Smooth muscle cell (in vitro differentiated cells): ENCODE measurements around the gene TNS1. TPM values are rescaled to one million over a fixed set of nuclear protein-coding genes. Genes with fewer than 3 reads are reported as not detected.
A peak's percentile ranks its signal among the peaks of the same experiment; 100 is the strongest.

Source experiments
- DNase-seq: peaks from one replicate; lab custom pipeline; 2025; ENCODE audit not compliant: unreplicated experiment; lab: John Stamatoyannopoulos, UW
- H2AFZ ChIP-seq: fragments of 200-600 bp; sonication (generic); 2 replicates; pipeline ENCODE4 v1.6.0; 2016; ENCODE audit warnings: antibody characterized with exemption, low read depth, mild to moderate bottlenecking
- H3F3A ChIP-seq: fragments of 200-600 bp; sonication (generic); 2 replicates; pipeline ENCODE4 v1.6.0; 2017; ENCODE audit warnings: antibody characterized with exemption, low read depth
- H3K27ac ChIP-seq: fragments of 200-600 bp; sonication (generic); 2 replicates; pipeline ENCODE4 v1.5.1; 2016; ENCODE audit warnings: low read depth, mild to moderate bottlenecking
- H3K27me3 ChIP-seq: fragments of 200-600 bp; sonication (generic); 2 replicates; pipeline ENCODE4 v1.6.1; 2016; ENCODE audit warnings: low read depth, mild to moderate bottlenecking
- H3K36me3 ChIP-seq: fragments of 200-600 bp; sonication (generic); 2 replicates; pipeline ENCODE4 v1.5.1; 2016; ENCODE audit warnings: low read depth
- H3K4me1 ChIP-seq: fragments of 200-600 bp; sonication (generic); 2 replicates; pipeline ENCODE4 v1.5.1; 2016; ENCODE audit warnings: low read depth
- H3K4me2 ChIP-seq: fragments of 200-600 bp; sonication (generic); 2 replicates; pipeline ENCODE4 v1.6.0; 2016; ENCODE audit warnings: mild to moderate bottlenecking
- H3K4me3 ChIP-seq: fragments of 200-600 bp; sonication (generic); 2 replicates; pipeline ENCODE4 v1.5.1; 2016; ENCODE audit warnings: mild to moderate bottlenecking
- H3K79me2 ChIP-seq: fragments of 200-600 bp; sonication (generic); 2 replicates; pipeline ENCODE4 v1.6.0; 2016; ENCODE audit warnings: low read depth, mild to moderate bottlenecking
- H3K9ac ChIP-seq: fragments of 200-600 bp; sonication (generic); 2 replicates; pipeline ENCODE4 v1.6.0; 2016; ENCODE audit warnings: low read depth
- H3K9me3 ChIP-seq: fragments of 200-600 bp; sonication (generic); replicated peaks from 2 replicates; pipeline ENCODE4 v1.5.1; 2016; ENCODE audit warnings: low read depth
- H4K20me1 ChIP-seq: fragments of 200-600 bp; sonication (generic); 2 replicates; pipeline ENCODE4 v1.6.0; 2016; ENCODE audit warnings: low read depth
- CTCF ChIP-seq: fragments of 200-600 bp; sonication (generic); IDR thresholded peaks from 2 replicates; pipeline ENCODE4 v1.5.1; 2017; ENCODE audit warnings: borderline replicate concordance, mild to moderate bottlenecking, antibody characterized with exemption; ENCODE audit not compliant: insufficient read depth, poor library complexity, severe bottlenecking
- WGBS: methylation state at CpG from one replicate; pipeline ENCODE4 v1.1.7; 2016; ENCODE audit warnings: low lambda C conversion rate; 5-methylcytosine and 5-hydroxymethylcytosine counted together
- polyA plus RNA-seq: library from polyadenylated mRNA; unstranded; fragments of >200 nt; fragmentation: Nextera tagmentation; extraction: Ambion mirVana; gene quantifications from 2 replicates; pipeline ENCODE4 v1.2.1, GENCODE V29; 2016
- total RNA-seq: library from RNA; depleted of rRNA; stranded (reverse); fragments of >200 nt; gene quantifications from 2 replicates; pipeline ENCODE4 v1.2.3, GENCODE V29; 2014

TNS1 gene
- total and polyA plus RNA-seq, 2 experiments from 2014 or later: 52.3 to 61.5 TPM

GRCh38 chr2:217928324-217929181 lies 74.2 kb downstream of the TNS1 start:
- Histone ChIP-seq H3K4me2 (peak overlapping the region; percentile 41), H3K27me3 (no peaks in the 10 kb centered on the region), H3K79me2 (peaks cover 100% of the 10 kb centered on the region), H3K9ac (no peak overlapping the region), H3K4me1 (peaks cover 11% of the 10 kb centered on the region), H3K4me3 (no peak overlapping the region), H3F3A (peaks cover 3% of the 10 kb centered on the region), H3K36me3 (no peaks in the 10 kb centered on the region), H3K9me3 (no peaks in the 10 kb centered on the region), H3K27ac (peak overlapping the region; percentile 75), H2AFZ (no peak overlapping the region), H4K20me1 (peaks cover 73% of the 10 kb centered on the region)
- 66% methylated on average over 7 of the region's 7 CpGs for WGBS
- TF ChIP-seq CTCF: no peak
- no peak for DNase-seq

- no peaks in the 10 kb centered on the region for H3K9me3 ChIP-seq
- H3K79me2 ChIP-seq: peaks cover 100% of the 10 kb centered on the region
- H3K9ac ChIP-seq: no peak overlapping the region
- peak overlapping the region; percentile 75 for H3K27ac ChIP-seq
- H4K20me1 ChIP-seq: peaks cover 81% of the 10 kb centered on the region
- 100% methylated on average over 2 of the region's 2 CpGs for WGBS
- no peaks in the 10 kb centered on the region for H3K36me3 ChIP-seq
- H3F3A ChIP-seq: no peaks in the 10 kb centered on the region
- peaks cover 8% of the 10 kb centered on the region for H3K4me1 ChIP-seq
- peak overlapping the region; percentile 41 for H3K4me2 ChIP-seq
- H2AFZ ChIP-seq: no peak overlapping the region
- no peak overlapping the region for H3K4me3 ChIP-seq
- no peaks in the 10 kb centered on the region for H3K27me3 ChIP-seq
- no peak for TF ChIP-seq CTCF
- DNase-seq: no peak
These were observed 75.0 kb downstream of the TNS1 start for GRCh38 chr2:217927601-217928323.

GRCh38 chr2:217926801-217927200 lies 76.0 kb downstream of the TNS1 start:
- no peaks in the 10 kb centered on the region for H3K36me3 ChIP-seq
- peak overlapping the region; percentile 75 for H3K27ac ChIP-seq
- H2AFZ ChIP-seq: no peak overlapping the region
- H3K4me3 ChIP-seq: no peak overlapping the region
- peaks cover 91% of the 10 kb centered on the region for H4K20me1 ChIP-seq
- peaks cover 100% of the 10 kb centered on the region for H3K79me2 ChIP-seq
- H3K4me2 ChIP-seq: no peak overlapping the region
- H3K9ac ChIP-seq: no peak overlapping the region
- no peak for TF ChIP-seq CTCF
- no peak for DNase-seq
- H3K27me3 ChIP-seq: no peaks in the 10 kb centered on the region
- peaks cover 13% of the 10 kb centered on the region for H3K4me1 ChIP-seq
- no peaks in the 10 kb centered on the region for H3K9me3 ChIP-seq
- 96% methylated on average over 2 of the region's 2 CpGs for WGBS
- no peaks in the 10 kb centered on the region for H3F3A ChIP-seq
